ENCODE measurements around the gene ZNRF3. TPM values are rescaled to one million over a fixed set of nuclear protein-coding genes. Genes with fewer than 3 reads are reported as not detected.

Gene ZNRF3
- total and polyA plus RNA-seq, 9 donors, result 7.4 to 24.3 (median 11.6) TPM

GRCh38 chr22:28989912-28990311, 106.5 kb downstream of the ZNRF3 start:
- Histone ChIP-seq H3K27ac (no peak overlapping the region), H3K36me3 (no peaks in the 10 kb centered on the region), H3K27me3 (no peaks in the 10 kb centered on the region), H3K9me3 (no peaks in the 10 kb centered on the region), H3K4me3 (no peak overlapping the region), H3K4me1 (ENCODE audit: insufficient read depth) (peaks cover 1% of the 10 kb centered on the region)
- no peak for TF ChIP-seq CTCF (IDR thresholded peaks at IDR 0.05)
- TF ChIP-seq EP300 (IDR thresholded peaks at IDR 0.05), result no peak
- no peak for TF ChIP-seq POLR2A (IDR thresholded peaks at IDR 0.05)
- WGBS, 3 donors, result 60 to 74% (median 68%) methylated on average over 4 of the region's 4 CpGs
- no peak for DNase-seq
- intact Hi-C loops (cut with DNase I), result no loop called here

- Histone ChIP-seq H3K9me3 (no peaks in the 10 kb centered on the region), H3K27ac (no peak overlapping the region), H3K27me3 (no peaks in the 10 kb centered on the region), H3K4me1 (ENCODE audit: insufficient read depth) (no peaks in the 10 kb centered on the region), H3K36me3 (no peaks in the 10 kb centered on the region), H3K4me3 (no peak overlapping the region)
- 87 to 89% (median 88%) methylated on average over 4 of the region's 4 CpGs for WGBS, 3 donors
- intact Hi-C loops (cut with DNase I), result no loop called here
- TF ChIP-seq EP300 (IDR thresholded peaks at IDR 0.05) (no peak), CTCF (IDR thresholded peaks at IDR 0.05) (no peak), POLR2A (IDR thresholded peaks at IDR 0.05) (no peak)
- DNase-seq, result no peak
Measured at GRCh38 chr22:28992565-28993356, 109.4 kb downstream of the ZNRF3 start.

- intact Hi-C loops (cut with DNase I), result no loop called here
- TF ChIP-seq POLR2A (IDR thresholded peaks at IDR 0.05), result no peak
- no peak for TF ChIP-seq CTCF (IDR thresholded peaks at IDR 0.05)
- no peak for TF ChIP-seq EP300 (IDR thresholded peaks at IDR 0.05)
- 93 to 99% (median 99%) methylated on average over 4 of the region's 4 CpGs for WGBS, 3 donors
Measured at GRCh38 chr22:28994522-28994921, 111.2 kb downstream of the ZNRF3 start.

GRCh38 chr22:28995551-28995950, 112.2 kb downstream of the ZNRF3 start:
- Histone ChIP-seq H3K27ac (no peak overlapping the region), H3K4me1 (ENCODE audit: insufficient read depth) (no peaks in the 10 kb centered on the region), H3K9me3 (no peaks in the 10 kb centered on the region), H3K36me3 (no peaks in the 10 kb centered on the region), H3K4me3 (no peak overlapping the region), H3K27me3 (no peaks in the 10 kb centered on the region)
- DNase-seq, result no peak
- TF ChIP-seq CTCF (IDR thresholded peaks at IDR 0.05) (no peak), EP300 (IDR thresholded peaks at IDR 0.05) (no peak), POLR2A (IDR thresholded peaks at IDR 0.05) (no peak)
- 89 to 90% (median 90%) methylated on average over 2 of the region's 2 CpGs for WGBS, 3 donors
- intact Hi-C loops (cut with DNase I), result no loop called here

More at GRCh38 chr22:28994522-28994921, 111.2 kb downstream of the ZNRF3 start:
- H3K4me1 ChIP-seq (ENCODE audit: insufficient read depth), result no peaks in the 10 kb centered on the region
- H3K36me3 ChIP-seq, result no peaks in the 10 kb centered on the region
- no peak overlapping the region for H3K4me3 ChIP-seq
- no peak for DNase-seq
- H3K27me3 ChIP-seq, result no peaks in the 10 kb centered on the region
- no peaks in the 10 kb centered on the region for H3K9me3 ChIP-seq
- no peak overlapping the region for H3K27ac ChIP-seq
